NCI-H1436 treated with DMSO at 0.1 percent for 48 hours (cell line): Measurements from ENCODE around the gene DNAJB6.

Source experiments
- DNase-seq: peaks from one replicate; lab custom pipeline; 2025; lab: John Stamatoyannopoulos, UW

DNAJB6 gene

GRCh38 chr7:157396316-157397035 lies 59.7 kb downstream of the DNAJB6 start:
- DNase-seq, result no peak

GRCh38 chr7:157397036-157397720 lies 60.4 kb downstream of the DNAJB6 start:
- no peak for DNase-seq

- DNase-seq, result no peak
Measured at GRCh38 chr7:157397731-157398691, 61.2 kb downstream of the DNAJB6 start.

GRCh38 chr7:157399086-157399687 lies 62.4 kb downstream of the DNAJB6 start:
- DNase-seq, result no peak

- DNase-seq, result no peak
Measured at GRCh38 chr7:157400171-157400860, 63.5 kb downstream of the DNAJB6 start.

GRCh38 chr7:157401567-157402387 lies 65.0 kb downstream of the DNAJB6 start:
- DNase-seq, result no peak

GRCh38 chr7:157402388-157402703 lies 65.5 kb downstream of the DNAJB6 start:
- no peak for DNase-seq

GRCh38 chr7:157402911-157403534 lies 66.2 kb downstream of the DNAJB6 start:
- no peak for DNase-seq

GRCh38 chr7:157403646-157404401 lies 67.0 kb downstream of the DNAJB6 start:
- no peak for DNase-seq

- DNase-seq, result no peak
Measured at GRCh38 chr7:157404845-157405481, 68.2 kb downstream of the DNAJB6 start.

- DNase-seq, result no peak
Measured at GRCh38 chr7:157405501-157405900, 68.7 kb downstream of the DNAJB6 start.

- DNase-seq, result no peak
Measured at GRCh38 chr7:157405914-157406810, 69.4 kb downstream of the DNAJB6 start.

GRCh38 chr7:157406971-157407370 lies 70.2 kb downstream of the DNAJB6 start:
- no peak for DNase-seq

GRCh38 chr7:157407512-157408257 lies 70.9 kb downstream of the DNAJB6 start:
- no peak for DNase-seq

- DNase-seq, result no peak
Measured at GRCh38 chr7:157408258-157409101, 71.7 kb downstream of the DNAJB6 start.

GRCh38 chr7:157409149-157409752 lies 72.4 kb downstream of the DNAJB6 start:
- no peak for DNase-seq
